T-helper 1 cell treated with Interleukin-12 subunit alpha and Interleukin-12 subunit beta and Interleukin-4 antibody, amounts not matched to agents 30 ng/mL and 1 ng/mL, for 36 hours (primary cell): ENCODE results near the gene ASCL5. TPM values are rescaled to one million over a fixed set of nuclear protein-coding genes. Genes with fewer than 3 reads are reported as not detected.

ENCODE experiments used
- intact Hi-C: fragments of 100-400 bp; cut with micrococcal nuclease; formaldehyde crosslinking; loops from one replicate; pipeline ENCODE4 v1.15.1; 2024
- total RNA-seq: library from RNA; stranded (reverse); gene quantifications from 2 replicates; pipeline ENCODE4 v1.2.3, GENCODE V29; 2022

ASCL5 gene
- total RNA-seq, 1 donor from 2014 or later: not detected

GRCh38 chr1:201111672-201112071, 15.3 kb downstream of the ASCL5 start:
- intact Hi-C loops: loop anchor here (5.0 kb wide), 1 partner anchor 224 kb away; no protein-coding TSS in a partner anchor

- intact Hi-C loops: loop anchor here (5.0 kb wide), 1 partner anchor 224 kb away; no protein-coding TSS in a partner anchor
These were observed 15.8 kb downstream of the ASCL5 start for GRCh38 chr1:201111156-201111555.

GRCh38 chr1:201110616-201111015, 16.4 kb downstream of the ASCL5 start:
- intact Hi-C loops: loop anchor here (5.0 kb wide), 1 partner anchor 223 kb away; no protein-coding TSS in a partner anchor

GRCh38 chr1:201110138-201110537, 16.8 kb downstream of the ASCL5 start:
- intact Hi-C loops: loop anchor here (5.0 kb wide), 1 partner anchor 223 kb away; no protein-coding TSS in a partner anchor

- intact Hi-C loops: loop anchor here (5.0 kb wide), 1 partner anchor 222 kb away; no protein-coding TSS in a partner anchor
These were observed 17.3 kb downstream of the ASCL5 start for GRCh38 chr1:201109651-201110050.

GRCh38 chr1:201108614-201109013, 18.4 kb downstream of the ASCL5 start:
- intact Hi-C loops: no loop called here

GRCh38 chr1:201105688-201106087, 21.3 kb downstream of the ASCL5 start:
- intact Hi-C loops: no loop called here

GRCh38 chr1:201104141-201104540, 22.8 kb downstream of the ASCL5 start:
- intact Hi-C loops: no loop called here

- intact Hi-C loops: no loop called here
These were observed 23.3 kb downstream of the ASCL5 start for GRCh38 chr1:201103666-201104065.

GRCh38 chr1:201100169-201100930, 26.6 kb downstream of the ASCL5 start:
- intact Hi-C loops: no loop called here

GRCh38 chr1:201098992-201099677, 27.8 kb downstream of the ASCL5 start:
- intact Hi-C loops: no loop called here

GRCh38 chr1:201096977-201097856, 29.8 kb downstream of the ASCL5 start:
- intact Hi-C loops: no loop called here

- intact Hi-C loops: no loop called here
These were observed 30.9 kb downstream of the ASCL5 start for GRCh38 chr1:201096041-201096461.

GRCh38 chr1:201095581-201095980, 31.4 kb downstream of the ASCL5 start:
- intact Hi-C loops: no loop called here

GRCh38 chr1:201094832-201095231, 32.2 kb downstream of the ASCL5 start:
- intact Hi-C loops: no loop called here

- intact Hi-C loops: no loop called here
These were observed 33.0 kb downstream of the ASCL5 start for GRCh38 chr1:201093962-201094361.

GRCh38 chr1:201093561-201093960, 33.4 kb downstream of the ASCL5 start:
- intact Hi-C loops: no loop called here

- intact Hi-C loops: no loop called here
These were observed 34.2 kb downstream of the ASCL5 start for GRCh38 chr1:201092738-201093137.

GRCh38 chr1:201091256-201091655, 35.7 kb downstream of the ASCL5 start:
- intact Hi-C loops: no loop called here

- intact Hi-C loops: no loop called here
These were observed 36.4 kb downstream of the ASCL5 start for GRCh38 chr1:201090541-201090940.

GRCh38 chr1:201089596-201089995, 37.4 kb downstream of the ASCL5 start:
- intact Hi-C loops: no loop called here
